ENCODE data around the gene HOPX.
"Not testable (repeated sequence)": the region's sequence is repeated elsewhere in the genome, so short reads cannot be mapped to it uniquely, and the experiment has no call there.

Gene HOPX

DNA sequence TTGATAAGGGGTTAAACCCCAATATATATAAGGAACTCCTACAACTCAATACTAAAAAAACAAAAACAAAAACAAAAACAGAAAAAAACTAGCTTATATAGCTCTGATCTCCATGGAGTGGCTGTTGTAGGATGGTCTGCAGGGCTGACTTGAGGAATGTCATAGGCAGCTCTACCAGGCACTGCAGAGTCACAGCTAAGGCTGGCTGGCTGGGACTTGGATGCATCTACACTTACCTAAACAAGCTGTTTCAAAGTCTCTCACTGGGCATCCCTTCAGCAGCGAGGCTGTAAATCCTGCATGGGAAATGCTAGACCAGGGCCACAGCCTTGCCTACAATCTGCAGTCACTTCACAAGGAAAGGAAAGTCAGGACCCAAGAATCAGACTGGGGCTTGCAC, 61.3 kb downstream of the HOPX start:
- Histone ChIP-seq H3K27ac (ENCODE audit: low read depth, low read length) (no peak overlapping the region), H3K4me1 (ENCODE audit: control insufficient read depth in 5 of 5, insufficient read depth in 5 of 5, low read length in 5 of 5) (no peaks in the 10 kb centered on the region), H3K4me3 (ENCODE audit: low read depth in 1 of 5, low read length in 5 of 5) (no peak overlapping the region)

DNA sequence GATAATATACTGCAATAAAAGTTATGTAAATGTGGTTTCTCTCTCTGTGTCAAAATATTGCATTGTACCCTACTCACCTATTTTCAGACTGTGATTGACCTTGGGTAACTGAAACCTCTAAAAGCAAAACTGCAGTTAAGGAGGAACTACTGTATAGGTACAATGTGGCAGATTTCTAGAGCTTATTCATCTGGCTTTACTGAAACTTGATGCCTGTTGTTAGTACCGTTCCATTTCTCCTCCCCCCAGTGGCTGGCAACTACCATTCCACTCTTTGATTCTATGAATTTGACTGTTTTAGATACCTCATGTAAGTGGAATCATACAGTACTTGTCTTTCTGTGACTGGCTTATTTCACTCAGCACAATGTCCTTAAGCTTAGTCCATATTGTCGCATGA, 61.9 kb downstream of the HOPX start:
- no peaks in the 10 kb centered on the region for H3K4me1 ChIP-seq (ENCODE audit: control insufficient read depth in 5 of 5, insufficient read depth in 5 of 5, low read length in 5 of 5)

More for the DNA sequence above, 61.3 kb downstream of the HOPX start:
- Histone ChIP-seq H3K27me3 (ENCODE audit: control insufficient read depth in 5 of 5, insufficient read depth in 4 of 5, low read length in 5 of 5) (peaks cover 0 to 3% (median 0%) of the 10 kb centered on the region in 5 donors), H3K9ac (ENCODE audit: low read length in 5 of 5) (no peak overlapping the region), H3K36me3 (ENCODE audit: control insufficient read depth in 5 of 5, insufficient read depth in 5 of 5, low read length in 5 of 5) (no peaks in the 10 kb centered on the region), H3K9me3 (ENCODE audit: control insufficient read depth in 5 of 5, low read length in 5 of 5) (peaks cover 0 to 6% (median 0%) of the 10 kb centered on the region in 5 donors)

DNA sequence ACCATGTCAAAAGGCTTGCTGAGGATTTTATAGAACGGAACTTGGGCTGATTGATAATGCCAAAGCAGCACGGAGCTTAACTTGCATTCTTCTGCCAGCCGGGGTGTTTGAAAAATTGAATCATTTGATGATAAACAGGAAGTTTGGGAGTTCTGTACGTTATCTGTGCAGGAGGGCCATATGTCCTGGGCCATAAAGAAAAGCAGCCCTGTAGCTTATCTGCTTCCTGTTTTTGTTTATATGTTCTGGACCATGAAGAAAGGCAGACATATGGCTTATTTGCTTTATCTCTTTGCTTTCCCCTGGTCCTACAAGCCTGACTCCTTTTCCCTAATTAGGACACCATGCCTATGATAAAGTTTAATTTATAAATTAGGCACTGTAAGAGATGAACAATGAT, 62.4 kb downstream of the HOPX start:
- H3K9me3 ChIP-seq (ENCODE audit: control insufficient read depth in 5 of 5, low read length in 5 of 5): no peaks in the 10 kb centered on the region
- no peak overlapping the region for H3K9ac ChIP-seq (ENCODE audit: low read length in 5 of 5)
- H3K4me3 ChIP-seq (ENCODE audit: low read depth in 1 of 5, low read length in 5 of 5): no peak overlapping the region
- no peak overlapping the region for H3K27ac ChIP-seq (ENCODE audit: low read depth, low read length)
- H3K27me3 ChIP-seq (ENCODE audit: control insufficient read depth in 5 of 5, insufficient read depth in 4 of 5, low read length in 5 of 5): peaks cover 0 to 3% (median 0%) of the 10 kb centered on the region in 5 donors
- H3K36me3 ChIP-seq (ENCODE audit: control insufficient read depth in 5 of 5, insufficient read depth in 5 of 5, low read length in 5 of 5): no peaks in the 10 kb centered on the region
- H3K4me1 ChIP-seq (ENCODE audit: control insufficient read depth in 5 of 5, insufficient read depth in 5 of 5, low read length in 5 of 5): no peaks in the 10 kb centered on the region

More for the DNA sequence above, 61.9 kb downstream of the HOPX start:
- Histone ChIP-seq H3K9ac (ENCODE audit: low read length in 5 of 5) (no peak overlapping the region), H3K4me3 (ENCODE audit: low read depth in 1 of 5, low read length in 5 of 5) (no peak overlapping the region), H3K36me3 (ENCODE audit: control insufficient read depth in 5 of 5, insufficient read depth in 5 of 5, low read length in 5 of 5) (no peaks in the 10 kb centered on the region), H3K27me3 (ENCODE audit: control insufficient read depth in 5 of 5, insufficient read depth in 4 of 5, low read length in 5 of 5) (peaks cover 0 to 3% (median 0%) of the 10 kb centered on the region in 5 donors), H3K9me3 (ENCODE audit: control insufficient read depth in 5 of 5, low read length in 5 of 5) (no peaks in the 10 kb centered on the region), H3K27ac (ENCODE audit: low read depth, low read length) (no peak overlapping the region)

DNA sequence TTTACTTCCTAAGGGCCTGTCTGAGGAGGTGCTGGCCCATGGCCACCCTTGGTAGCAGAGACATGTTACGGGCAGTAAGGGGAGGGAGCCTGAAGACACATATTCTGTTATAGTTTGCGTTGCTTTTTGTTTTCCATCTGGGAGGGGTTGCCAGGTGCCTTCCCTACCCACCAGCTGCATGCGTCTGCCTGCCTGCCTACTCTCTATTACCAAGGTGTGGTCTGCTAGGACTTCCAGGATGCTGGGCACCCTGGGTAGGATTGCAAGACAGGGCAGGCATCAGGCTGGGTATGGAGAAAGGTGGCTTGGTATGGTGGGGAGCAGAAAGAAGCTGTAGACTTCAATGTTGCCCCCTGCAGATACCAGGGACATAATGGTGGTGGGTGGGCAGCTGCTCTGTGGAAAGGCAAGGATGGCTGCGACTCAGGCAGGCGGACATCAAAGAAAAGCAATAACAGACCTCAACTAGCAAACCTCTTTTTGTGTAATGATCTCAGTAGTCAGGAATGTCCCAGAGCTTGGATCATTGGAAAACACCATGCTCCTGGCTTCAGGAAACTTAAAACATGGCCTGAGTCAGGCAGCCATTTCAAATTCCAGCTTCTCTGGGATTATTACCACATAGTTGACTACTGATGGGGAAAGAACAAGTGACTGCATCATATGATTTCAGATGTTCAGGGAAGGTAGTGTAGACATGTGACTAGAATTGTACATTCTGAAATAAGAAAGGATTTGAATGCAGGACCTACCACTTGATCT, 67.8 kb downstream of the HOPX start:
- H3K9ac ChIP-seq (ENCODE audit: low read length in 5 of 5): no peak overlapping the region
- H3K36me3 ChIP-seq (ENCODE audit: control insufficient read depth in 5 of 5, insufficient read depth in 5 of 5, low read length in 5 of 5): no peaks in the 10 kb centered on the region
- H3K4me3 ChIP-seq (ENCODE audit: low read depth in 1 of 5, low read length in 5 of 5): no peak overlapping the region
- H3K27me3 ChIP-seq (ENCODE audit: control insufficient read depth in 5 of 5, insufficient read depth in 4 of 5, low read length in 5 of 5): peaks cover 0 to 7% (median 0%) of the 10 kb centered on the region in 5 donors
- peaks cover 0 to 2% (median 0%) of the 10 kb centered on the region in 5 donors for H3K9me3 ChIP-seq (ENCODE audit: control insufficient read depth in 5 of 5, low read length in 5 of 5)
- H3K4me1 ChIP-seq (ENCODE audit: control insufficient read depth in 5 of 5, insufficient read depth in 5 of 5, low read length in 5 of 5): no peaks in the 10 kb centered on the region
- H3K27ac ChIP-seq (ENCODE audit: low read depth, low read length): no peak overlapping the region

GRCh38 chr4:56612282-56612681, 68.8 kb downstream of the HOPX start:
- Histone ChIP-seq H3K27me3 (ENCODE audit: control insufficient read depth in 5 of 5, insufficient read depth in 4 of 5, low read length in 5 of 5) (peaks cover 0 to 7% (median 0%) of the 10 kb centered on the region in 5 donors), H3K4me1 (ENCODE audit: control insufficient read depth in 5 of 5, insufficient read depth in 5 of 5, low read length in 5 of 5) (no peaks in the 10 kb centered on the region), H3K9ac (ENCODE audit: low read length in 5 of 5) (no peak overlapping the region), H3K36me3 (ENCODE audit: control insufficient read depth in 5 of 5, insufficient read depth in 5 of 5, low read length in 5 of 5) (no peaks in the 10 kb centered on the region), H3K4me3 (ENCODE audit: low read depth in 1 of 5, low read length in 5 of 5) (no peak overlapping the region), H3K27ac (ENCODE audit: low read depth, low read length) (no peak overlapping the region), H3K9me3 (ENCODE audit: control insufficient read depth in 5 of 5, low read length in 5 of 5) (peaks cover 0 to 3% (median 0%) of the 10 kb centered on the region in 5 donors)

DNA sequence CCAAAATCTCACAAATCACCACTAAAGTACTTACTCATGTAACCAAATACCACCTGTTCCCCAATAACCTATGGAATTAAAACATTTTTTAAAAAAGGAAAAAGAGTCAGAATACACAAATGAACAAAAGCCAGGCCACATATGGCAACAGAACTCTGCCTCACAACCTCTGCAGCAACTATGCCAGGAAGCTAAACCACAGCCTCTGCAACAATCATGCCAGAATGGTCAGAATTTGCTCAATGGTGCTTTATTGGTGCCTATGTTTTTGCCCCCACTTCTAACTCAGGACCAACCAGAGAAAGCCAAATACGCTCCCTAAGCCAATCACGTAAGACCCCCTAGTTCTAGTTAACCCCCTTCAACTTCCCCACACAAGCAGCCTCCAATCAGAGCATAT, 69.6 kb downstream of the HOPX start:
- no peak overlapping the region for H3K9ac ChIP-seq (ENCODE audit: low read length in 5 of 5)
- peaks cover 0 to 4% (median 3%) of the 10 kb centered on the region in 5 donors for H3K27me3 ChIP-seq (ENCODE audit: control insufficient read depth in 5 of 5, insufficient read depth in 4 of 5, low read length in 5 of 5)
- H3K4me1 ChIP-seq (ENCODE audit: control insufficient read depth in 5 of 5, insufficient read depth in 5 of 5, low read length in 5 of 5): no peaks in the 10 kb centered on the region
- H3K4me3 ChIP-seq (ENCODE audit: low read depth in 1 of 5, low read length in 5 of 5): no peak overlapping the region
- H3K36me3 ChIP-seq (ENCODE audit: control insufficient read depth in 5 of 5, insufficient read depth in 5 of 5, low read length in 5 of 5): no peaks in the 10 kb centered on the region
- peaks cover 0 to 3% (median 0%) of the 10 kb centered on the region in 5 donors for H3K9me3 ChIP-seq (ENCODE audit: control insufficient read depth in 5 of 5, low read length in 5 of 5)
- H3K27ac ChIP-seq (ENCODE audit: low read depth, low read length): no peak overlapping the region

GRCh38 chr4:56610170-56610569, 70.9 kb downstream of the HOPX start:
- H3K4me3 ChIP-seq (ENCODE audit: low read depth in 1 of 5, low read length in 5 of 5); H3K36me3 ChIP-seq (ENCODE audit: control insufficient read depth in 5 of 5, insufficient read depth in 5 of 5, low read length in 5 of 5); H3K4me1 ChIP-seq (ENCODE audit: control insufficient read depth in 5 of 5, insufficient read depth in 5 of 5, low read length in 5 of 5); H3K9ac ChIP-seq (ENCODE audit: low read length in 5 of 5); H3K27ac ChIP-seq (ENCODE audit: low read depth, low read length); H3K9me3 ChIP-seq (ENCODE audit: control insufficient read depth in 5 of 5, low read length in 5 of 5); H3K27me3 ChIP-seq (ENCODE audit: control insufficient read depth in 5 of 5, insufficient read depth in 4 of 5, low read length in 5 of 5): not testable (repeated sequence)

- Histone ChIP-seq H3K4me3 (ENCODE audit: low read depth in 1 of 5, low read length in 5 of 5) (no peak overlapping the region), H3K27ac (ENCODE audit: low read depth, low read length) (no peak overlapping the region), H3K36me3 (ENCODE audit: control insufficient read depth in 5 of 5, insufficient read depth in 5 of 5, low read length in 5 of 5) (no peaks in the 10 kb centered on the region), H3K27me3 (ENCODE audit: control insufficient read depth in 5 of 5, insufficient read depth in 4 of 5, low read length in 5 of 5) (peaks cover 0 to 7% (median 4%) of the 10 kb centered on the region in 5 donors), H3K4me1 (ENCODE audit: control insufficient read depth in 5 of 5, insufficient read depth in 5 of 5, low read length in 5 of 5) (no peaks in the 10 kb centered on the region), H3K9me3 (ENCODE audit: control insufficient read depth in 5 of 5, low read length in 5 of 5) (peaks cover 0 to 3% (median 0%) of the 10 kb centered on the region in 5 donors), H3K9ac (ENCODE audit: low read length in 5 of 5) (no peak overlapping the region)
Observed at GRCh38 chr4:56607926-56608325, 73.2 kb downstream of the HOPX start.

DNA sequence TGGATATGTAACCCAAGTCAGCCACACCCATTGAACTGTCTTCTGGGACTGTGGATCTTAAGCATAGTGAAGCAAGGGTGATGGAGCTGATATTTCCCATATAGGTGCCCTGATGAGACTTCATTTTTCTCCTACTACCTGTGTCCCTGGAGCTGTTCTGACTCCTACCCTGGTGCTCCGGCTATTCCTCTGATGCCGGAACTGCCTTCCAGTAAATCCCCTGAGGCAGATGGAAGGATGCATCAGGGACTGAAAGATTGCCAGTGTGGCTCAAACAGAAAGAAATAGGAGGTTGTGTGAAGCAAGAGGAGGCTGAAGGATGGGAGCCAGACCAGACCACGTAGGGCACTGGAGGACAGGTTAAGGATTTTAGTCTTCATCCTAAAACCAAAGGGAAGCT, 74.7 kb downstream of the HOPX start:
- no peaks in the 10 kb centered on the region for H3K4me1 ChIP-seq (ENCODE audit: control insufficient read depth in 5 of 5, insufficient read depth in 5 of 5, low read length in 5 of 5)
- H3K9ac ChIP-seq (ENCODE audit: low read length in 5 of 5): no peak overlapping the region
- H3K36me3 ChIP-seq (ENCODE audit: control insufficient read depth in 5 of 5, insufficient read depth in 5 of 5, low read length in 5 of 5): no peaks in the 10 kb centered on the region
- peaks cover 0 to 3% (median 0%) of the 10 kb centered on the region in 5 donors for H3K9me3 ChIP-seq (ENCODE audit: control insufficient read depth in 5 of 5, low read length in 5 of 5)
- no peak overlapping the region for H3K27ac ChIP-seq (ENCODE audit: low read depth, low read length)
- H3K27me3 ChIP-seq (ENCODE audit: control insufficient read depth in 5 of 5, insufficient read depth in 4 of 5, low read length in 5 of 5): peaks cover 0 to 6% (median 4%) of the 10 kb centered on the region in 5 donors
- H3K4me3 ChIP-seq (ENCODE audit: low read depth in 1 of 5, low read length in 5 of 5): no peak overlapping the region

DNA sequence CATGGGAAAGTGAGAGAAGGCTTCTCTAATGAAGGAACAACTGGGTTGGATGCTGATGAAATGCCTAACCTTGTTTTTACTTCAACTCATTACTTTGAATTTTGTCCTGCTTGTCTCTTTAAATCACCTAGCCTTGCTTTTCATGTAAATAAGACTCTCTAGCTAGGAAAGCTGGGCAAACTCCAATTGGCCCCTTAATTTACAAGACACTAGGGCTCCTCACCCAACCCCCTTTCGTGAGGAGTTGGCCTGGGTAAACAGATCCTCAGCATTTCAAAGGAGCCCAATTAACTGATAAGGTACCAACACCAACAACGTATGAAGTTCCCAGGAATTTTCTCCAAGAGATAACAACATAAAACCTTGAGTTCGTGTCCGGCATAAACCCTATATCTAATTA, 75.6 kb downstream of the HOPX start:
- not testable (repeated sequence) for H3K27me3 ChIP-seq (ENCODE audit: control insufficient read depth in 5 of 5, insufficient read depth in 4 of 5, low read length in 5 of 5); H3K9me3 ChIP-seq (ENCODE audit: control insufficient read depth in 5 of 5, low read length in 5 of 5); H3K27ac ChIP-seq (ENCODE audit: low read depth, low read length); H3K36me3 ChIP-seq (ENCODE audit: control insufficient read depth in 5 of 5, insufficient read depth in 5 of 5, low read length in 5 of 5); H3K4me3 ChIP-seq (ENCODE audit: low read depth in 1 of 5, low read length in 5 of 5); H3K4me1 ChIP-seq (ENCODE audit: control insufficient read depth in 5 of 5, insufficient read depth in 5 of 5, low read length in 5 of 5); H3K9ac ChIP-seq (ENCODE audit: low read length in 5 of 5)
